Panc1 (cell line): Measurements from ENCODE around the gene PPM1K. TPM values are rescaled to one million over a fixed set of nuclear protein-coding genes. Genes with fewer than 3 reads are reported as not detected.

Source experiments
- ATAC-seq: fragments of 200-7000 bp; cut with Tn5 transposase; 2 replicates; pipeline ENCODE4 v1.9.1; 2020; ENCODE audit warnings: mild to moderate bottlenecking, moderate library complexity
- BruUV-seq: library from RNA; stranded (reverse); fragments of 400-500 nt; replicated peaks from 2 replicates; lab custom pipeline; 2021; lab: Mats Ljungman, UMichigan
- CTCF ChIA-PET: fragments of 300-600 bp; sonication (Branson Sonifier 250); formaldehyde crosslinking; loops from one replicate; lab custom pipeline; 2022; ENCODE audit warnings: antibody characterized with exemption; lab: Charles Lee
- POLR2A ChIA-PET: fragments of 300-600 bp; sonication (Branson Sonifier 250); formaldehyde crosslinking; loops from one replicate; lab custom pipeline; 2022; ENCODE audit warnings: antibody characterized with exemption; lab: Charles Lee
- DNase-seq: peaks from one replicate; pipeline ENCODE4 v3.0.0-alpha.2; 2010; ENCODE audit warnings: low read depth, low spot score
- H3K27ac ChIP-seq: 2 replicates; pipeline ENCODE4 v1.5.1; 2011; ENCODE audit warnings: mild to moderate bottlenecking, low read length, inconsistent platforms
- H3K27me3 ChIP-seq: fragments of 200-500 bp; sonication (Bioruptor generic); 2 replicates; pipeline ENCODE4 v1.6.0; 2014; ENCODE audit warnings: low read length, inconsistent platforms; ENCODE audit not compliant: control insufficient read depth, insufficient read depth
- H3K36me3 ChIP-seq: fragments of 200-500 bp; sonication (Bioruptor generic); 2 replicates; pipeline ENCODE4 v1.5.1; 2014; ENCODE audit warnings: inconsistent platforms, mild to moderate bottlenecking, low read length, moderate library complexity; ENCODE audit not compliant: control insufficient read depth, insufficient read depth
- H3K4me1 ChIP-seq: 2 replicates; pipeline ENCODE4 v1.5.1; 2011; ENCODE audit warnings: inconsistent platforms, mild to moderate bottlenecking, low read length, moderate library complexity; ENCODE audit not compliant: control insufficient read depth, insufficient read depth
- H3K4me3 ChIP-seq, 2 experiments: 2 replicates each; pipeline ENCODE4 v1.5.1; 2011 to 2012; ENCODE audit warnings: low read depth in 2 of 2, low read length in 2 of 2, mild to moderate bottlenecking in 2 of 2, inconsistent platforms in 1 of 2, moderate library complexity in 1 of 2
- H3K9me3 ChIP-seq: fragments of 200-500 bp; sonication (Bioruptor generic); 2 replicates; pipeline ENCODE4 v1.5.1; 2014; ENCODE audit warnings: low read depth, mild to moderate bottlenecking, inconsistent platforms, low read length, moderate library complexity; ENCODE audit not compliant: control insufficient read depth, insufficient read depth
- CTCF ChIP-seq: fragments of 450-650 bp; IDR thresholded peaks from 2 replicates; pipeline ENCODE4 v1.5.1; 2017; ENCODE audit warnings: mild to moderate bottlenecking
- POLR2AphosphoS5 ChIP-seq: IDR thresholded peaks from 2 replicates; pipeline ENCODE4 v1.6.1; 2012; ENCODE audit warnings: mild to moderate bottlenecking, low read depth, low read length, moderate library complexity
- REST ChIP-seq, 2 experiments: IDR thresholded peaks; 2 replicates each; pipeline ENCODE4 v1.6.1; 2011 to 2012; ENCODE audit warnings: low read depth in 2 of 2, control low read depth in 1 of 2, low read length in 1 of 2, mild to moderate bottlenecking in 1 of 2, moderate library complexity in 1 of 2; ENCODE audit not compliant: insufficient read depth in 1 of 2
- SIN3A ChIP-seq: IDR thresholded peaks from 2 replicates; pipeline ENCODE4 v1.6.1; 2012; ENCODE audit warnings: low read depth, mild to moderate bottlenecking, low read length, moderate library complexity, borderline replicate concordance; ENCODE audit not compliant: insufficient read depth
- TCF7L2 ChIP-seq: IDR thresholded peaks from 2 replicates; pipeline ENCODE4 v1.6.1; 2011; ENCODE audit warnings: mild to moderate bottlenecking, low read depth, low read length, inconsistent platforms
- in situ Hi-C: cut with HindIII; loops from 2 replicates; pipeline ENCODE4 v1.10.0; 2016; ENCODE audit warnings: low sequenced_read_pairs, low pct_unique_long_range_greater_than_20kb
- intact Hi-C: fragments of 100-400 bp; cut with micrococcal nuclease; formaldehyde crosslinking; loops from one replicate; pipeline ENCODE4 v1.10.0; 2022; ENCODE audit not compliant: unreplicated experiment
- total RNA-seq: library from RNA; stranded (reverse); gene quantifications from one replicate; pipeline ENCODE4 v1.2.1, GENCODE V29; 2021; ENCODE audit not compliant: unreplicated experiment

Gene PPM1K
- total RNA-seq, 1 experiment from 2014 or later = 2.1 TPM

GRCh38 chr4:88264336-88264735 lies 20.0 kb downstream of the PPM1K start:
- Histone ChIP-seq H3K4me3 (no peak overlapping the region), H3K27ac (no peak overlapping the region), H3K36me3 (no peaks in the 10 kb centered on the region), H3K4me1 (no peaks in the 10 kb centered on the region), H3K9me3 (no peaks in the 10 kb centered on the region), H3K27me3 (no peaks in the 10 kb centered on the region)
- POLR2A ChIA-PET = no interaction called here
- in situ Hi-C loops (no loop called here), intact Hi-C loops (no loop called here)
- TF ChIP-seq POLR2AphosphoS5 (no peak), CTCF (no peak), REST (IDR thresholded peaks at IDR 0.05; ENCODE audit: insufficient read depth in 1 of 2, low read depth in 2 of 2, low read length in 1 of 2) (no peak), SIN3A (no peak), TCF7L2 (no peak)
- no peak for DNase-seq
- no peak for ATAC-seq
- CTCF ChIA-PET = no interaction called here
- BruUV-seq = no TSS peak

GRCh38 chr4:88257726-88258125 lies 26.6 kb downstream of the PPM1K start:
- ChIA-PET POLR2A (no interaction called here), CTCF (no interaction called here)
- no peak for DNase-seq
- no peaks in the 10 kb centered on the region for H3K4me1 ChIP-seq
- no peaks in the 10 kb centered on the region for H3K36me3 ChIP-seq
- intact Hi-C loops (no loop called here), in situ Hi-C loops (no loop called here)
- H3K4me3 ChIP-seq = no peak overlapping the region
- TF ChIP-seq TCF7L2 = no peak
- no peak for TF ChIP-seq REST (IDR thresholded peaks at IDR 0.05; ENCODE audit: insufficient read depth in 1 of 2, low read depth in 2 of 2, low read length in 1 of 2)
- TF ChIP-seq CTCF = no peak
- no peak for TF ChIP-seq SIN3A
- no peak for TF ChIP-seq POLR2AphosphoS5
- H3K9me3 ChIP-seq = no peaks in the 10 kb centered on the region
- no peak overlapping the region for H3K27ac ChIP-seq
- no peaks in the 10 kb centered on the region for H3K27me3 ChIP-seq
- no peak for ATAC-seq
- BruUV-seq = no TSS peak
